ENCODE data around the gene AP2M1. TPM values are rescaled to one million over a fixed set of nuclear protein-coding genes. Genes with fewer than 3 reads are reported as not detected.

The AP2M1 gene
- total and polyA plus RNA-seq, 2 of the 8 experiments (the other 6 are each of a cell fraction or from before 2014, with no cell fraction given) = 403 to 454 TPM

GRCh38 chr3:184178521-184179138 is 4.0 kb downstream of the AP2M1 start:
- FAIRE-seq (no peak), DNase-seq (ENCODE audit: low read depth in 1 of 2, low spot score in 2 of 2) (no peak)
- Histone ChIP-seq H4K20me1 (replicated peaks in 1 of 2; ENCODE audit: control insufficient read depth in 1 of 2, insufficient read depth in 2 of 2, low read length in 2 of 2) (peaks cover 0 to 19% of the 10 kb centered on the region in 2 experiments), H2BK120ac (replicated peaks; ENCODE audit: low read depth, low read length) (no peak overlapping the region), H3K79me1 (ENCODE audit: low read depth, low read length) (peaks cover 13% of the 10 kb centered on the region), H3K14ac (ENCODE audit: insufficient read length) (no peak overlapping the region), H2BK20ac (ENCODE audit: low read length) (no peak overlapping the region), H2BK12ac (ENCODE audit: low read depth, low read length) (no peak overlapping the region; the same call in 1 of the 2 replicates), H3K4ac (replicated peaks; ENCODE audit: insufficient read length, low read depth, low read length) (no peak overlapping the region), H2BK5ac (ENCODE audit: low read depth, low read length) (peak overlapping the region; percentile 93; the same call in 1 of the 2 replicates), H4K8ac (ENCODE audit: extremely low read depth, insufficient read depth, low read length) (peak overlapping the region; percentile 64), H3K9ac (replicated peaks in 1 of 4; ENCODE audit: extremely low read depth in 1 of 4, low read depth in 3 of 4, low read length in 3 of 4) (no peak overlapping the region), H3K56ac (replicated peaks; ENCODE audit: insufficient read length, low read depth, low read length) (no peak overlapping the region), H4K5ac (ENCODE audit: insufficient read length, low read depth, low read length) (no peak overlapping the region), H3K36me3 (ENCODE audit: control insufficient read depth in 2 of 4, insufficient read depth in 4 of 4, low read length in 3 of 4) (peaks cover 53 to 67% (median 60%) of the 10 kb centered on the region in 4 experiments), H2AK5ac (ENCODE audit: low read depth, low read length) (no peak overlapping the region), H3K79me2 (ENCODE audit: control insufficient read depth in 1 of 2, insufficient read depth in 2 of 2, low read length in 2 of 2) (peaks cover 0 to 37% of the 10 kb centered on the region in 2 experiments; a peak in 2 of 4 replicates), H3K23me2 (ENCODE audit: low read depth, low read length) (peaks cover 8% of the 10 kb centered on the region), H3K23ac (ENCODE audit: insufficient read length) (no peak overlapping the region), H3K4me3 (ENCODE audit: extremely low read depth in 1 of 4, insufficient read depth in 2 of 4, low read depth in 3 of 4, low read length in 4 of 4) (no peak overlapping the region), H3K27me3 (replicated peaks in 1 of 4; ENCODE audit: control insufficient read depth in 3 of 4, extremely low read depth in 1 of 4, insufficient read depth in 3 of 4, low read length in 3 of 4) (no peaks in the 10 kb centered on the region), H3K4me2 (ENCODE audit: insufficient read depth in 1 of 2, low read depth in 2 of 2, low read length in 2 of 2) (no peak overlapping the region), H3K4me1 (replicated peaks in 1 of 4; ENCODE audit: control insufficient read depth in 3 of 4, insufficient read depth in 4 of 4, low read length in 3 of 4) (peaks cover 0 to 23% (median 15%) of the 10 kb centered on the region in 4 experiments; a peak in 6 of 7 replicates), H3K9me3 (ENCODE audit: insufficient read depth in 2 of 2, low read depth in 1 of 2, low read length in 1 of 2) (no peaks in the 10 kb centered on the region), H3K27ac (ENCODE audit: low read depth, low read length) (no peak overlapping the region), H2BK15ac (ENCODE audit: low read length) (no peak overlapping the region), H4K91ac (replicated peaks; ENCODE audit: insufficient read length, low read length) (no peak overlapping the region), H3K18ac (ENCODE audit: extremely low read depth, low read length) (no peak overlapping the region), H2AFZ (ENCODE audit: low read length) (no peak overlapping the region)
- 97% methylated on average over 13 of the region's 13 CpGs; no CpG with 5 or more reads in 1 of the 2 experiments for WGBS, 2 experiments (ENCODE audit: extremely low coverage in 1 of 2, insufficient coverage in 1 of 2, insufficient read length in 1 of 2, insufficient replicate concordance in 2 of 2, low coverage in 1 of 2, low lambda C conversion rate in 2 of 2, missing lambda C conversion rate in 1 of 2)
- ChIA-PET CTCF (ENCODE audit: partially characterized antibody) (interaction anchor here (0.7 to 4.7 kb wide), 7 partner anchors 8 to 283 kb away, joined by 3 to 22 read pairs (median 10); partner anchors contain the start of gene ABCF3), POLR2A (ENCODE audit: partially characterized antibody) (interaction anchor here (1.2 kb wide), 1 partner anchor 11 kb away, joined by 3 read pairs; no protein-coding TSS in a partner anchor)
- no peak for TF ChIP-seq POLR2AphosphoS5 (IDR thresholded peaks at IDR 0.05; ENCODE audit: low read depth, low read length)
- TF ChIP-seq KDM5A (IDR thresholded peaks at IDR 0.05; ENCODE audit: low read length) = no peak
- TF ChIP-seq TCF12 (IDR thresholded peaks at IDR 0.05; ENCODE audit: low read depth, low read length) = no peak
- TF ChIP-seq TEAD4 (IDR thresholded peaks at IDR 0.05; ENCODE audit: low read depth, low read length) = no peak
